Endothelial cell of umbilical vein (primary cell): ENCODE measurements around the gene KCNG3. TPM values are rescaled to one million over a fixed set of nuclear protein-coding genes. Genes with fewer than 3 reads are reported as not detected.

Experiments used
- BruUV-seq: library from RNA; stranded (reverse); fragments of 400-500 nt; replicated peaks from 2 replicates; lab custom pipeline; 2021; lab: Mats Ljungman, UMichigan
- CTCF ChIA-PET: fragments of 300-600, 350-600 bp; sonication (Branson Sonifier 250); formaldehyde crosslinking; loops from one replicate; lab custom pipeline; 2021; ENCODE audit warnings: antibody characterized with exemption, inconsistent platforms; lab: Charles Lee
- POLR2A ChIA-PET: fragments of 300-600, 350-600 bp; sonication (Branson Sonifier 250); formaldehyde crosslinking; loops from one replicate; lab custom pipeline; 2021; ENCODE audit warnings: antibody characterized with exemption, inconsistent platforms; lab: Charles Lee
- DNase-seq: peaks from one replicate; pipeline ENCODE4 v3.0.0-alpha.2; 2011; ENCODE audit warnings: low read depth, low spot score
- FAIRE-seq: peaks from 2 replicates; lab custom pipeline; 2011; peaks lifted over from hg19 to GRCh38; lab: Jason Lieb, UNC
- H2AFZ ChIP-seq: 2 replicates; pipeline ENCODE4 v1.6.0; 2012; ENCODE audit warnings: low read depth, low read length, control low read depth, inconsistent platforms
- H3K27ac ChIP-seq: 2 replicates; pipeline ENCODE4 v1.5.1; 2011; ENCODE audit warnings: low read depth, mild to moderate bottlenecking, control low read depth, low read length, moderate library complexity; ENCODE audit not compliant: insufficient read depth
- H3K27me3 ChIP-seq, 2 experiments: 2 replicates each; pipeline versions ENCODE4 v1.6.0 to v1.6.1; 2011; ENCODE audit warnings: low read length in 2 of 2, mixed read lengths in 1 of 2; ENCODE audit not compliant: control insufficient read depth in 2 of 2, insufficient read depth in 2 of 2
- H3K36me3 ChIP-seq, 2 experiments: 2 replicates in 1 of 2; 3 replicates in 1 of 2; pipeline ENCODE4 v1.5.1; 2011; ENCODE audit warnings: low read length in 2 of 2, mild to moderate bottlenecking in 1 of 2, moderate library complexity in 1 of 2; ENCODE audit not compliant: control insufficient read depth in 2 of 2, insufficient read depth in 2 of 2; ENCODE audit errors: extremely low read depth in 1 of 2
- H3K4me1 ChIP-seq: 3 replicates; pipeline ENCODE4 v1.5.1; 2011; ENCODE audit warnings: mild to moderate bottlenecking, low read length; ENCODE audit not compliant: control insufficient read depth, insufficient read depth; ENCODE audit errors: extremely low read depth
- H3K4me2 ChIP-seq: 2 replicates; pipeline ENCODE4 v1.6.1; 2011; ENCODE audit warnings: low read length, control low read depth, mixed read lengths; ENCODE audit not compliant: insufficient read depth
- H3K4me3 ChIP-seq, 3 experiments: fragments of 200-600 bp in 1 of 3; sonication (generic), shearing (Covaris generic) in 1 of 3; replicated peaks in 1 of 3; 2 replicates each; pipeline ENCODE4 v1.5.1; 2011 to 2016; ENCODE audit warnings: control low read depth in 3 of 3, low read length in 3 of 3, mild to moderate bottlenecking in 2 of 3, inconsistent platforms in 1 of 3, low read depth in 1 of 3, moderate library complexity in 1 of 3; ENCODE audit not compliant: insufficient read depth in 1 of 3
- H3K79me2 ChIP-seq: 2 replicates; pipeline ENCODE4 v1.6.0; 2012; ENCODE audit warnings: low read length, inconsistent platforms; ENCODE audit not compliant: control insufficient read depth, insufficient read depth
- H3K9ac ChIP-seq: replicated peaks from 2 replicates; pipeline ENCODE3; 2011; ENCODE audit warnings: low read length, control low read depth; ENCODE audit not compliant: insufficient read depth; ENCODE audit errors: extremely low read depth
- H3K9me1 ChIP-seq: replicated peaks from 3 replicates; pipeline ENCODE4 v1.6.0; 2011; ENCODE audit warnings: mild to moderate bottlenecking, low read length; ENCODE audit not compliant: control insufficient read depth, insufficient read depth; ENCODE audit errors: extremely low read depth
- H3K9me3 ChIP-seq: replicated peaks from 2 replicates; pipeline ENCODE4 v1.5.1; 2012; ENCODE audit warnings: low read length, inconsistent platforms; ENCODE audit not compliant: control insufficient read depth, insufficient read depth
- H4K20me1 ChIP-seq: replicated peaks from 2 replicates; pipeline ENCODE3; 2011; ENCODE audit warnings: mild to moderate bottlenecking, low read length; ENCODE audit not compliant: control insufficient read depth, insufficient read depth; ENCODE audit errors: extremely low read depth
- EZH2 ChIP-seq: IDR thresholded peaks from 2 replicates; pipeline ENCODE4 v1.6.1; 2012; ENCODE audit warnings: borderline replicate concordance, low read depth, mild to moderate bottlenecking, moderate library complexity, low read length, inconsistent platforms; ENCODE audit not compliant: severe bottlenecking
- FOS ChIP-seq: IDR thresholded peaks from 2 replicates; pipeline ENCODE4 v1.6.1; 2011; ENCODE audit warnings: mild to moderate bottlenecking, low read length, moderate library complexity, borderline replicate concordance; ENCODE audit not compliant: insufficient read depth
- GATA2 ChIP-seq: IDR thresholded peaks from 2 replicates; pipeline ENCODE4 v1.7.0; 2011; ENCODE audit warnings: low read depth, mild to moderate bottlenecking, moderate library complexity, mixed read lengths, low read length; ENCODE audit not compliant: insufficient read length, insufficient read depth
- JUN ChIP-seq: IDR thresholded peaks from 2 replicates; pipeline ENCODE4 v1.6.1; 2011; ENCODE audit warnings: borderline replicate concordance, low read depth; ENCODE audit not compliant: insufficient read length, insufficient read depth
- MYC ChIP-seq: IDR thresholded peaks from one replicate; pipeline ENCODE4 v1.6.1; 2011; ENCODE audit warnings: mild to moderate bottlenecking, low read depth, low read length
- POLR2A ChIP-seq: IDR thresholded peaks from 2 replicates; pipeline ENCODE4 v1.6.1; 2012; ENCODE audit warnings: low read depth, mild to moderate bottlenecking, control low read depth, low read length
- POLR2AphosphoS5 ChIP-seq: IDR thresholded peaks from 2 replicates; pipeline ENCODE4 v1.6.1; 2012; ENCODE audit warnings: low read depth, mild to moderate bottlenecking, control low read depth, low read length, moderate library complexity; ENCODE audit not compliant: insufficient read depth
- dilution Hi-C: fragments of 300-500 bp; cut with MboI; formaldehyde crosslinking; loops from one replicate; pipeline ENCODE4 v1.15.0; 2019; ENCODE audit warnings: low sequenced_read_pairs; ENCODE audit not compliant: extremely low pct_ligation_motif_present
- intact Hi-C: fragments of 100-400 bp; cut with micrococcal nuclease; formaldehyde crosslinking; loops from one replicate; pipeline ENCODE4 v1.10.0; 2022
- polyA plus RNA-seq, 4 experiments: library from polyadenylated mRNA; depleted of rRNA in 3 of 4; stranded (reverse) in 3 of 4; unstranded in 1 of 4; fragments of >200 nt; gene quantifications; 2 replicates each; pipeline versions ENCODE4 v1.2.1 to v1.2.3, GENCODE V29; 2011 to 2012; ENCODE audit warnings: missing spikeins in 1 of 4
- total RNA-seq: library from RNA; stranded (reverse); gene quantifications from 2 replicates; pipeline ENCODE4 v1.2.3, GENCODE V29; 2021
- TF ChIP-seq, protein P1 (sequence below): IDR thresholded peaks from 2 replicates; pipeline ENCODE4 v1.6.1; 2011; ENCODE audit not compliant: insufficient read depth, insufficient read length
- TF ChIP-seq, protein P2 (sequence below), 2 donors: IDR thresholded peaks; 1 replicate in 1 of 2; 2 replicates in 1 of 2; pipeline ENCODE4 v1.5.1; 2011; ENCODE audit warnings: low read length in 2 of 2, mild to moderate bottlenecking in 2 of 2, moderate library complexity in 2 of 2, control low read depth in 1 of 2, inconsistent platforms in 1 of 2, low read depth in 1 of 2; ENCODE audit not compliant: insufficient read depth in 1 of 2; ENCODE audit errors: extremely low read depth in 1 of 2

The KCNG3 gene
- total and polyA plus RNA-seq, 2 donors (not counting 3 experiments of a cell fraction or from before 2014, with no cell fraction given) = 0.15 TPM; not detected in 1

- no TSS peak for BruUV-seq
These were observed 85.8 kb downstream of the KCNG3 start for GRCh38 chr2:42408009-42408408.

More at GRCh38 chr2:42408009-42408408, 85.8 kb downstream of the KCNG3 start:
- no peak overlapping the region for H3K4me3 ChIP-seq
- FAIRE-seq (no peak), DNase-seq (no peak)
- dilution Hi-C loops = no loop called here
- no peak overlapping the region for H3K4me2 ChIP-seq
- H4K20me1 ChIP-seq = no peaks in the 10 kb centered on the region
- no peaks in the 10 kb centered on the region for H3K9me1 ChIP-seq
- H3K27ac ChIP-seq = no peak overlapping the region
- H3K27me3 ChIP-seq = no peaks in the 10 kb centered on the region
- no peak overlapping the region for H2AFZ ChIP-seq
- no peaks in the 10 kb centered on the region for H3K36me3 ChIP-seq
- POLR2A ChIA-PET = no interaction called here
- no peak for TF ChIP-seq JUN
- no peak for TF ChIP-seq EZH2
- TF ChIP-seq, protein P1, sequence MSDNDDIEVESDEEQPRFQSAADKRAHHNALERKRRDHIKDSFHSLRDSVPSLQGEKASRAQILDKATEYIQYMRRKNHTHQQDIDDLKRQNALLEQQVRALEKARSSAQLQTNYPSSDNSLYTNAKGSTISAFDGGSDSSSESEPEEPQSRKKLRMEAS = no peak
- TF ChIP-seq GATA2 = no peak
- no peak for TF ChIP-seq FOS
- TF ChIP-seq, protein P2, sequence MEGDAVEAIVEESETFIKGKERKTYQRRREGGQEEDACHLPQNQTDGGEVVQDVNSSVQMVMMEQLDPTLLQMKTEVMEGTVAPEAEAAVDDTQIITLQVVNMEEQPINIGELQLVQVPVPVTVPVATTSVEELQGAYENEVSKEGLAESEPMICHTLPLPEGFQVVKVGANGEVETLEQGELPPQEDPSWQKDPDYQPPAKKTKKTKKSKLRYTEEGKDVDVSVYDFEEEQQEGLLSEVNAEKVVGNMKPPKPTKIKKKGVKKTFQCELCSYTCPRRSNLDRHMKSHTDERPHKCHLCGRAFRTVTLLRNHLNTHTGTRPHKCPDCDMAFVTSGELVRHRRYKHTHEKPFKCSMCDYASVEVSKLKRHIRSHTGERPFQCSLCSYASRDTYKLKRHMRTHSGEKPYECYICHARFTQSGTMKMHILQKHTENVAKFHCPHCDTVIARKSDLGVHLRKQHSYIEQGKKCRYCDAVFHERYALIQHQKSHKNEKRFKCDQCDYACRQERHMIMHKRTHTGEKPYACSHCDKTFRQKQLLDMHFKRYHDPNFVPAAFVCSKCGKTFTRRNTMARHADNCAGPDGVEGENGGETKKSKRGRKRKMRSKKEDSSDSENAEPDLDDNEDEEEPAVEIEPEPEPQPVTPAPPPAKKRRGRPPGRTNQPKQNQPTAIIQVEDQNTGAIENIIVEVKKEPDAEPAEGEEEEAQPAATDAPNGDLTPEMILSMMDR (IDR thresholded peaks at IDR 0.05; ENCODE audit: extremely low read depth in 1 of 2, insufficient read depth in 1 of 2, low read depth in 1 of 2, low read length in 2 of 2) = no peak
- no peak for TF ChIP-seq MYC
- TF ChIP-seq POLR2AphosphoS5 = no peak
- TF ChIP-seq POLR2A = no peak
- no peaks in the 10 kb centered on the region for H3K79me2 ChIP-seq
- no peaks in the 10 kb centered on the region for H3K4me1 ChIP-seq
- H3K9ac ChIP-seq = no peak overlapping the region
- CTCF ChIA-PET = no interaction called here
- intact Hi-C loops = no loop called here
- no peaks in the 10 kb centered on the region for H3K9me3 ChIP-seq
